Adrenal gland (tissue), 5 donors: ENCODE measurements around the gene OVOL3.

ENCODE experiments used
- POLR2A ChIP-seq, 2 donors: fragments of 450-650 bp; IDR thresholded peaks; one replicate each; pipeline ENCODE4 v1.6.1; 2017; ENCODE audit warnings: antibody characterized with exemption in 2 of 2, mild to moderate bottlenecking in 2 of 2, moderate library complexity in 1 of 2
- TF ChIP-seq, protein P1 (sequence below), 6 experiments: fragments of 450-650 bp in 4 of 6; fragments of 200-600 bp in 2 of 6; sonication (generic) in 1 of 6; IDR thresholded peaks; 1 replicate in 5 of 6; 2 replicates in 1 of 6; pipeline versions ENCODE4 v1.5.1 to v1.8.0; 2016 to 2021; ENCODE audit warnings: antibody characterized with exemption in 6 of 6, mild to moderate bottlenecking in 2 of 6, moderate library complexity in 1 of 6
- donor health status: DM: no; HTN: no; CAD: no.

DNA sequence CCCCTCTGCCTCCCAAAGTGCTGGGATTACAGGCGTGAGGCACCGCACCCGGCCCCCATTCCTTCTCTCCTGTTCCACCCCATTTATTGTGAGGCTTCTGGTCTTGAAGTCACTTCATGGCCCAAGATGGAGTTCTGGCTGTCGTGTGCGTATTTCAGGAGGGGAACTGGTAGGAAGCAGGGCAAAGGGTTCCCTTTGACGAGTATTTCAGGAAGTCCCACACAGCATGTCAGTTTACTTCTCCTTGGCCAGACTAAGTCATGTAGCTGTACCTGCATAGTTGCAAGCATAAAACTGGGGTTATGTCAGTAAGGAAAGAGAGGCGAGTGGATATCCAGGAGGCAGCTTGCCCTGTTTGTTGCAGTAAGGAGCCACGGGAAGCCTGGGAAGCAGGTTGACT, 46.1 kb upstream of the OVOL3 start:
- TF ChIP-seq, protein P1, sequence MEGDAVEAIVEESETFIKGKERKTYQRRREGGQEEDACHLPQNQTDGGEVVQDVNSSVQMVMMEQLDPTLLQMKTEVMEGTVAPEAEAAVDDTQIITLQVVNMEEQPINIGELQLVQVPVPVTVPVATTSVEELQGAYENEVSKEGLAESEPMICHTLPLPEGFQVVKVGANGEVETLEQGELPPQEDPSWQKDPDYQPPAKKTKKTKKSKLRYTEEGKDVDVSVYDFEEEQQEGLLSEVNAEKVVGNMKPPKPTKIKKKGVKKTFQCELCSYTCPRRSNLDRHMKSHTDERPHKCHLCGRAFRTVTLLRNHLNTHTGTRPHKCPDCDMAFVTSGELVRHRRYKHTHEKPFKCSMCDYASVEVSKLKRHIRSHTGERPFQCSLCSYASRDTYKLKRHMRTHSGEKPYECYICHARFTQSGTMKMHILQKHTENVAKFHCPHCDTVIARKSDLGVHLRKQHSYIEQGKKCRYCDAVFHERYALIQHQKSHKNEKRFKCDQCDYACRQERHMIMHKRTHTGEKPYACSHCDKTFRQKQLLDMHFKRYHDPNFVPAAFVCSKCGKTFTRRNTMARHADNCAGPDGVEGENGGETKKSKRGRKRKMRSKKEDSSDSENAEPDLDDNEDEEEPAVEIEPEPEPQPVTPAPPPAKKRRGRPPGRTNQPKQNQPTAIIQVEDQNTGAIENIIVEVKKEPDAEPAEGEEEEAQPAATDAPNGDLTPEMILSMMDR (IDR thresholded peaks at IDR 0.05), result no peak
- TF ChIP-seq POLR2A (IDR thresholded peaks at IDR 0.05), result no peak
